Panc1 (cell line): ENCODE data around the gene GFPT2.

ENCODE experiments used
- POLR2AphosphoS5 ChIP-seq: IDR thresholded peaks from 2 replicates; pipeline ENCODE4 v1.6.1; 2012; ENCODE audit warnings: mild to moderate bottlenecking, low read depth, low read length, moderate library complexity
- TF ChIP-seq, protein P1 (sequence below): fragments of 450-650 bp; IDR thresholded peaks from 2 replicates; pipeline ENCODE4 v1.5.1; 2017; ENCODE audit warnings: mild to moderate bottlenecking
- TF ChIP-seq, protein P2 (sequence below), 2 experiments: IDR thresholded peaks; 2 replicates each; pipeline ENCODE4 v1.6.1; 2011 to 2012; ENCODE audit warnings: low read depth in 2 of 2, control low read depth in 1 of 2, low read length in 1 of 2, mild to moderate bottlenecking in 1 of 2, moderate library complexity in 1 of 2; ENCODE audit not compliant: insufficient read depth in 1 of 2

- TF ChIP-seq, protein P1, sequence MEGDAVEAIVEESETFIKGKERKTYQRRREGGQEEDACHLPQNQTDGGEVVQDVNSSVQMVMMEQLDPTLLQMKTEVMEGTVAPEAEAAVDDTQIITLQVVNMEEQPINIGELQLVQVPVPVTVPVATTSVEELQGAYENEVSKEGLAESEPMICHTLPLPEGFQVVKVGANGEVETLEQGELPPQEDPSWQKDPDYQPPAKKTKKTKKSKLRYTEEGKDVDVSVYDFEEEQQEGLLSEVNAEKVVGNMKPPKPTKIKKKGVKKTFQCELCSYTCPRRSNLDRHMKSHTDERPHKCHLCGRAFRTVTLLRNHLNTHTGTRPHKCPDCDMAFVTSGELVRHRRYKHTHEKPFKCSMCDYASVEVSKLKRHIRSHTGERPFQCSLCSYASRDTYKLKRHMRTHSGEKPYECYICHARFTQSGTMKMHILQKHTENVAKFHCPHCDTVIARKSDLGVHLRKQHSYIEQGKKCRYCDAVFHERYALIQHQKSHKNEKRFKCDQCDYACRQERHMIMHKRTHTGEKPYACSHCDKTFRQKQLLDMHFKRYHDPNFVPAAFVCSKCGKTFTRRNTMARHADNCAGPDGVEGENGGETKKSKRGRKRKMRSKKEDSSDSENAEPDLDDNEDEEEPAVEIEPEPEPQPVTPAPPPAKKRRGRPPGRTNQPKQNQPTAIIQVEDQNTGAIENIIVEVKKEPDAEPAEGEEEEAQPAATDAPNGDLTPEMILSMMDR: no peak
- TF ChIP-seq, protein P2, sequence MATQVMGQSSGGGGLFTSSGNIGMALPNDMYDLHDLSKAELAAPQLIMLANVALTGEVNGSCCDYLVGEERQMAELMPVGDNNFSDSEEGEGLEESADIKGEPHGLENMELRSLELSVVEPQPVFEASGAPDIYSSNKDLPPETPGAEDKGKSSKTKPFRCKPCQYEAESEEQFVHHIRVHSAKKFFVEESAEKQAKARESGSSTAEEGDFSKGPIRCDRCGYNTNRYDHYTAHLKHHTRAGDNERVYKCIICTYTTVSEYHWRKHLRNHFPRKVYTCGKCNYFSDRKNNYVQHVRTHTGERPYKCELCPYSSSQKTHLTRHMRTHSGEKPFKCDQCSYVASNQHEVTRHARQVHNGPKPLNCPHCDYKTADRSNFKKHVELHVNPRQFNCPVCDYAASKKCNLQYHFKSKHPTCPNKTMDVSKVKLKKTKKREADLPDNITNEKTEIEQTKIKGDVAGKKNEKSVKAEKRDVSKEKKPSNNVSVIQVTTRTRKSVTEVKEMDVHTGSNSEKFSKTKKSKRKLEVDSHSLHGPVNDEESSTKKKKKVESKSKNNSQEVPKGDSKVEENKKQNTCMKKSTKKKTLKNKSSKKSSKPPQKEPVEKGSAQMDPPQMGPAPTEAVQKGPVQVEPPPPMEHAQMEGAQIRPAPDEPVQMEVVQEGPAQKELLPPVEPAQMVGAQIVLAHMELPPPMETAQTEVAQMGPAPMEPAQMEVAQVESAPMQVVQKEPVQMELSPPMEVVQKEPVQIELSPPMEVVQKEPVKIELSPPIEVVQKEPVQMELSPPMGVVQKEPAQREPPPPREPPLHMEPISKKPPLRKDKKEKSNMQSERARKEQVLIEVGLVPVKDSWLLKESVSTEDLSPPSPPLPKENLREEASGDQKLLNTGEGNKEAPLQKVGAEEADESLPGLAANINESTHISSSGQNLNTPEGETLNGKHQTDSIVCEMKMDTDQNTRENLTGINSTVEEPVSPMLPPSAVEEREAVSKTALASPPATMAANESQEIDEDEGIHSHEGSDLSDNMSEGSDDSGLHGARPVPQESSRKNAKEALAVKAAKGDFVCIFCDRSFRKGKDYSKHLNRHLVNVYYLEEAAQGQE (IDR thresholded peaks at IDR 0.05; ENCODE audit: insufficient read depth in 1 of 2, low read depth in 2 of 2, low read length in 1 of 2): no peak
- no peak for TF ChIP-seq POLR2AphosphoS5
Measured at GRCh38 chr5:180304431-180305375, 48.4 kb downstream of the GFPT2 start.
